Left renal pelvis (tissue), 4 donors: Measurements from ENCODE around the gene MSL1. TPM values are rescaled to one million over a fixed set of nuclear protein-coding genes. Genes with fewer than 3 reads are reported as not detected.

Experiments
- DNase-seq, 4 donors: peaks; one replicate each; pipeline ENCODE4 v3.0.0-alpha.2; 2013; ENCODE audit warnings: low read depth in 4 of 4, low spot score in 3 of 4
- polyA plus RNA-seq, 4 donors: library from polyadenylated mRNA; unstranded; fragments of 120-200 nt; gene quantifications; one replicate each; pipeline ENCODE4 v1.2.1, GENCODE V29; 2013; ENCODE audit not compliant: insufficient read length in 4 of 4

Gene MSL1
- polyA plus RNA-seq, 4 donors: 166 to 177 (median 173) TPM

GRCh38 chr17:40090237-40091119 is 31.3 kb upstream of the MSL1 start:
- no peak for DNase-seq

- DNase-seq: no peak
Observed at GRCh38 chr17:40091691-40092397, 29.9 kb upstream of the MSL1 start.

DNA sequence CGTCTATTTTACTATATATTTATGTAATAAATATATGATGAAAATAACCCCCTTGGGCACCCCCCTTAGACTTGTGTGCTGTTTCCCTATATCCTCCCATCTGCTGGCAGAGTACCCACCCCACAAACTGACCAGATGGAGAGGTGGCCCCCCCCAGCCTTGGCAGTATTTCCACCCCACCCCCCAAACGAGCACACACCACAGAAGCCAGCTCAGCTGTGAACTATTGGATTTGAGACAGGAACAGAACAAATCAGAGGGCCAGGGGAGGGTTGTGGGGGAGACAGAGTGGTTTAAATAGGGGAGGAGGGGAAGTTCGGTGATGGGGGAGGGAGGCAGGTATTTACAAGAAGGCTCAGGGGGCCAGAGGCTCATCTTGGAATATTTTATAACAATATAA is 29.2 kb upstream of the MSL1 start:
- DNase-seq: no peak

DNA sequence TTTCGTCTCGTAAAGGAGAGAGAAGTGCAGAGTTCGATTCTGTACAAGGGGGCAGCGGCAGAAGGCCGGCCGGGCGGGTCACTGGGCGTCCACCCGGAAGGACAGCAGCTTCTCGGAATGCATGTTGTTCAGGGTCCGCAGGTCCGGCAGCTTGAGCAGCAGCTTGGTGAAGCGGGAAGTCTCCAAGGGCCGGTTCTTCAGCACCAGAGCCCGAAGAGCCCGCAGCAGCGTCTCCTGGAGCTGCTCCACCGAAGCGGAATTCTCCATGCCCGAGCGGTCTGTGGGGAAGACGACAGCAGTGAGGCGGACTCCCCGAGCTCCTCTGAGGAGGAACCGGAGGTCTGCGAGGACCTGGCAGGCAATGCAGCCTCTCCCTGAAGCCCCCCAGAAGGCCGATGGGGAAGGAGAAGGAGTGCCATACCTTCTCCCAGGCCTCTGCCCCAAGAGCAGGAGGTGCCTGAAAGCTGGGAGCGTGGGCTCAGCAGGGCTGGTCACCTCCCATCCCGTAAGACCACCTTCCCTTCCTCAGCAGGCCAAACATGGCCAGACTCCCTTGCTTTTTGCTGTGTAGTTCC is 28.7 kb upstream of the MSL1 start:
- no peak for DNase-seq

DNA sequence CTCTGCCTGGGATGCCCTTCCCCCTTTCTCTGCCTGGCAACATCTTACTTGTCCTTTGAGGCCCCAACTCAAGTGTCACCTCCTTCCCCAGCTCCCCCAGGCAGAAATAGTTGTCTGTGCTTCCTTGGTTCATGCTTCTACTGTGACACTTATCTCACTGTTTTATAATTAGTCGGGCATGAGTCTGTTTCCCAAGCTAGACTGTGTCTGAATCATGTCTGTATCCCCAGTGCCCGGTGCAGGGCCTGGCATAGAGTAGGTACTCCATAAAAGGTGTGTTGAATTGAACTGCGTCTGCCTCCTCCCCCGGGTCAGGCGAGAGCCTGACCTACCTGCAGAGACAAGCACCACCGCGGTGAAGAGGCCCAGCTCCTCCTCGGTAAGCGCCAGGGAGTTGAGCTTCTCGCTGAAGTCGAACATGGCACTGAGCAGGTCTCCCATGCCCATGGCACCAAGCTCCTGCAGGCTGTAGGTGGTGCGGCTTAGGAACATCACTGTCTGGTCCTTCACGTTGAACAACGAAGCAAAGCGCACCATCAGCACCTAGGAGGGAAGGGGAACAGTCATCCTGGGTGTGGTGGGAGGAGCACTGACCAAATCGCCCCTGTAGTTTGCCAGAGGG is 28.1 kb upstream of the MSL1 start:
- DNase-seq: no peak

GRCh38 chr17:40094874-40095273 is 26.9 kb upstream of the MSL1 start:
- DNase-seq: no peak

DNA sequence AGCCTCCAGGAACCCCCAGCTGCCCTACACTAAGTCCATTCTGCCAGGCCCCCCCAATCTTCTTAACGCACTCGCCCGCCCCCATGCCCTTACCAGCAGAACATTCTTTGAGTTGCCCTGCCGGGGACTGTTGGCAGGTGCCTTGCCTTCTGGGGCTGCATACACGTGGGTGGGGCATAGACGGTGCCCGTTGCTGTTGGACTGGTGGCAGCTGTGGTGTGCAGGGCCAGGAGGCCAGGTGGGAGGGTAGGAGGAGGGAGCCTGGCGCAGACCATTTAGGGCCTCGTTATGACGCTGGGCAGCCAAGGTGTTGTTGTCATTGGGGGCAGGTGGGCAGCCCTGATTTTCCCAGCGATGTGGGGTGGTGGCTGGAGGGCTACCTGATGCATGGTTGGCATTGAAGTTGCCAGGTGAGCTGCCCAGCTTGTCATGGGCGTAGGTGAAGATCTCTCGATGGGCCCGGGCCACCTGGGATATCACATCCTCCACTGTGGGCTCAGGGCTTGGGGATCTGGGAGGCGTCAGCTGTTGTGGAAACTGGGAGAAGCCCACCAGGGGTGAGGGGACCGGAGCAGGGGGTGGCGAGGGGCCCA is 26.3 kb upstream of the MSL1 start:
- DNase-seq: no peak

DNA sequence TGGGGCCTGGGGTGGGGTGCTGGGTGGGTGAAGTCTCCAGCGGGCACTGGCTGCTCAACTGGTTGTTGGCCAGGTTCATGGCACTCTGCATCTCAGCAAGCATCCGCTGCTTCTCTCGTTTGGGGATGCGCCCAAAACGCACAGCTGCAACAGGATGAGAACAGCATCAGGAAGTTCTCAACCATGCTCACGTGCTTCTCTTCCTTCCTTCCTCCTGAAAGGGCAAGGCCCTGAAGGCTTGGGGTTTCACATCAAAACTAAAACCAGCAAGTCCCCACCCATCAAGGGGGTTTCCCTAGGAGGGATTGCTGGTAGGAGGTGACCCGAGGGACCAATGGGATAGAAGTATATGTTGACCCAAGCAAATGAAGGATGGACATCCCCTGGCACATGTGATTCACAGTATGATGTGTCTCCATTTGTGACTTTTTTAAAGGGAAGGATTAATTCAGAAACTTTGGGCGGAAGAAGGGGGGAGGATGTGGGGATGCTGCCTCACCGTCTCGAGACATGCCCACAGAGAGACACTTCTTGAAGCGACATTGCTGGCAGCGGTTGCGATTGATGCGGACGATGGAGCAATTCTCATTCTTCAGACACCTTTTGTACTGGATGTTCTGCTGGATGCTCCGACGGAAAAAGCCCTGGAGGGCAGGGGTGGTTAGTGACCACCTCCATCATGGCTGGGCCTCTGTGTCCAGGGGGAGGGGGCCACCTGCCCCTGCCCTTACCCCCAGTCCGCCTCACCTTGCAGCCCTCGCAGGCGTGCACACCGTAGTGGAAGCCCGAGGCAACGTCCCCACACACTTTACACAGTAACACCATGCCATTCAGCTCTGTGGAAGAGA is 25.6 kb upstream of the MSL1 start:
- DNase-seq: no peak

GRCh38 chr17:40097087-40097486 is 24.7 kb upstream of the MSL1 start:
- DNase-seq: no peak

DNA sequence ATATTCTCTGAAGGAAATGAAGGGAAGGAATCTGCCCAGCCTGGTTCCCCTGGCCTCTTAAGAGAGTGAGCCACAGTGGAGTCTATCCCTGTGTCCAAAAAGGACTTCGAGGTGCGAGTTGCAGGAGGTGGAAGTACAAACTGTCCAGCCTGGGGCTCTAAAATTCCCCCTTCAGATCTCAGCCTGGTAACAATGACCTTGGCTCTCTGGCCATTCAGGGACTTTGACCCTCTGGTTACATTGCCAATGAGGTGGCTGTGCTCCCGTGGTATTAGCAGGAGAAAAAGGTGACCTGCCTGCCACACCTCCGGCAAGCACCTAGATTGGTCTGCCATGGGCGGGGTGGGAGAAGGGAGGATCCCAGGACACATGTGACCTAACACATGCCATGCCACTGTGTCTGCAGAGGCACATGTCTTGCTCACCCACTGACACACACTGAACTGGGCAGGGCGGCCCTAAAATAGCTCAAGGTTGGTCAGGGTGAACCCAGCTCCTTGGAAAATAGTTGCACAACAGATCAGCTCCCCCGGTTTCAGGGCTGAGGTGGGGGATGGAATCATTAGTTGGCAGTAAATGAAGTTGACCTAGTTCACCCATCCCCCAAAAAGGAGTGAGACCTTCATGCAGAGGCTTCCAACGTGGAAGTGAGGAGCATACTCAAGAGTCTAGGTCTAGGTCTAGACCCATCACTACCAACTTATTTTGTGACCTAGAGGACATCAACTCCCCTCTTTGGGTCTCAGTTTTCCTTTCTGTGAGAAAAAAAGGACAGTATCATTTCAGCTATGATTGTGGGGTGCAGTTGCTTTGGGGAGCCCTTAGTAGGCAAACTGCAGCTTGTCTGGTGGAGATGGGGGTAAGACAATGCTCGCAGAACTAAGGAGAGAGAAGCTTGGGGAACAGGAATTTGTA is 23.6 kb upstream of the MSL1 start:
- no peak for DNase-seq

GRCh38 chr17:40098846-40099618 is 22.7 kb upstream of the MSL1 start:
- DNase-seq: no peak

DNA sequence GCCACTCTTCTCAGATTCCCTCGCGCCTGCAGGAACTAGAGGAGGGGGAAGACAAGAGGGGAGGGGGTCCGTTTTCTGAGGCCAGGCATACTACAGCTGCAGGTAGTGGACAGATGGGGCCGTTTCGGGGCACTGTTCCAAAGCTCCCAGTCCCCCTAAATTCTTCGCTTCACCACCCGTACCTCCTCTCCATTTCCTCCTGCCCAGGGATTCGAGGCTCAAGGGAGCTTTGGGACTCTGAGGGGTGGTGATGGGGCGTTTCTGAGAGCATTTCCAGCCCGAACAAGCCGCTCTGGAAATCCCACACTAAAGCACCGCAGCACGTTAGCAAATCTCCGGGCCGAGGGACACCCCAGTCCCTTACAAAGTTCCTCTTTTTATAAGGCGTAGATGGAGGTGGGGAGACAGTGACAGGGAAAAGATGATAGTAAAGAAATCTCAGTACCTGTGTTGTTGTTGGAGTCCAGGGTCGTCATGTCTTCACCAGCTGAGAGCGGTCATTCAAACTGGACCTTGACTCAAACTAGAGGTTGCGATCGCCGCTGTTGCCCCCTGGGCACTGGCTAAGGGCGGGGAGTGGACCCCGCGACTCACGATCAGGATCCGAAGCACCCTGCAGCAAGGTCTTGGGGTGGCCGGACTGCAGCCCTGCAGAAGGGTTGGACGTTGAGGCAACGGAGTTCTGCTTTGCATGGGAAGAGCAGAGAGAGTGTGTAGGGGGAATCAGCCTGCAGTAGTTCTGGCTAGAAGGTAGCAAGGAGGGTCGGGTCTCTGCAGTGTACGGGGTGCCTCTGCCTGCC is 22.0 kb upstream of the MSL1 start:
- no peak for DNase-seq

GRCh38 chr17:40100419-40100668 is 21.4 kb upstream of the MSL1 start, which contains the start of gene NR1D1:
NR1D1 (minus strand) TSS chr17:40100589; CDS start chr17:40100094, 495 bp downstream.
- DNase-seq: no peak

DNA sequence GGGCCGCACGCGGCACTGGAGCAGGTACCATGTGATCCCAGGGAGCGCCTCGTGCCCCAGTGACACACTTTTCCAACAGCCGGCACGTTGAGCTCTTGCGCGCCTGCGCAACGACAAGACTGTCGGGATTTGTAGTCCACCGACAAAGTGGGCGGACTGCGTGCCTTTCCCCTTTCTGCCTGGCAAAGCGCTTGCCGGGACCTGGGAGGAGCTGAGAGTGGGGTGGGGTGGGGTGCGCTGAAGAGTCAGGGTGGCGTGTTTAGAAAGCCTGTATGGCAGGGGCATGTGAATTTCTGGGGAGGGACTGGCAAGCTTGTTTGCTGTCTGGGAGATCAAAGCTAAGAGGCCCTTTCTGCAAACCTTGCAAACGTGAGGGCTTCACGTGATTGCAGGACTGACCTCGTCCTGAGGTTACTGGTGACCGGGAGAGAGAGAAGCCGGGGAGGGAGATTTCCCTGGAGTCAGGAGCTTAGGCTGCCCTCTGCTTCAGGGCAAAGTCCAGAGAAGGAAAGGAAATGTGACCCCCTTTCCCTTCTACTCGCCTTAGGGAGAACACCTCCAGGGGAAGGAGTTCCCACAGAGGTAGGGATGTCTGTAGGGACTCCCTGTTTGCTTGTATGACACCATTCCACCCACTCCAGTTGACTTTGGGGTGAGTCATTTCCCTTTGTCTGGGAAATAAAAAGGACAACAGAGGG is 21.0 kb upstream of the MSL1 start:
- DNase-seq: peak in 3 of 4 donors; percentile 84 to 88 (median 86)

DNA sequence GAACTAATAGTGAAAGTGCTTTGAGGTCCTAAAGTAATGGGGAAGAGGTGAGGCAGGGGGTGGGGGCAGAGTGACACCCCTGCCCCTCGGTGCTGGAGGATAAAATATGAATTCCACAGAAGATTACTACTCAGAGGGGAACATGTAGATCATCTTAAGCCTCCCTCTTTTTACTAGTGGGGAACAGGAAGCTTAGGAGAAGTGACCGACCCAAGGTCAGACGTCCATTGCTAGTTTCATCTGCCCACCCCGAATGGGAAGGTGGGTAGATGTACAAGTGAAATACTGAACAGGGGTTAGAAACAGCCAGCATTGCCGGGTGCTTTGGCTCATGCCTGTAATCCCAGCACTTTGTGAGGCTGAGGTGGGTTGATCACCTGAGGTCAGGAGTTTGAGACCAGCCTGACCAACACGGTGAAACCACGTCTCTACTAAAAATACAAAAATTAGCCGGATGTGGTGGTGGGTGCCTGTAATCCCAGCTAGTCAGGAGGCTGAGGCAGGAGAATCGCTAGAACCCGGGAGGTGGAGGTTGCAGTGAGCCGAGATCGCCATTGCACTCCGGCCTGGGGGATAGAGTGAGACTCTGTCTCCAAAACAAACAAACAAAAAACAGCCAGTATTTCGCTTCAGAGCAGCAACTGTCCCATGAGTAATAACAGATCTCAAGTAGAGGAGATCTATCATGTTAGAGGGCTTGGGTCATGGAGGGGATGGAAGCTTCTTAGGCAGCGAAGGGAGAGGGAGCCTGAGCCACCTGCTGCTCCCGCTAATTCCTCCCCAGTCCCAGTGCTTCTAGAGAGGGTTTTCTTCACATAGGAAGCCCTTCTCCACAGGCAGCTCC is 20.2 kb upstream of the MSL1 start:
- no peak for DNase-seq

DNA sequence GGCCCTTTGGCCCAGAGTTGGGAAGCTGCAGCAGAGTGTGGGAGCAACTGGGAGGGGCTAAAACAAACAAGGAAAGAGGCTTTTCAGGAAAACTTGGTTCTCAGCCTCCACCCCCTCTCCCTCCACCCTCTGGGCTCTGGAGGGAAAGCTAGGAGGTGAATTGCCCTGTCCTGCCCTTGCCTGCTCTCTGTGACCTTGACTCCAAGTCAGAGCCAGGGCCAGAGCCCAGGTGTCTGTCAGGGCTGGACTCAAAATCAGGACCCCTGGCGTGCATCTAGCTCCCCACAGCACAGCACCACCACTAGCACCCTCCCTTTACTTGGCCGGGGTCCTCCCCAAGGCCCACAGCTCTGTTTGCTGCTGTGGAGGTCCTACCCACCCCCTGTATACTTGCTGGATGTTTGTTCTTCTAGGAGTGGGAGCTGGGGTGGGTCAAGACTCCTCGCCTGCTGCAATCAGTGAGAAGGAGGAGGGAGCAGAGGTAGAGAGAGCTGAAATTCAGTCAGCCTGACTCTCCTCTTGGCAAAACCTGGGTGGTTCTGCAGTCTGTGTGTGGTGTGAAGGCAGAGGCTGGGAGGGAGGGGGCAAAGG is 18.6 kb upstream of the MSL1 start:
- no peak for DNase-seq
